CD4-positive, alpha-beta T cell treated with Interleukin-12 subunit alpha and Interleukin-12 subunit beta, for 1 hour (primary cell): ENCODE data around the gene SERPINB6.
"Not testable (repeated sequence)": the region's sequence is repeated elsewhere in the genome, so short reads cannot be mapped to it uniquely, and the experiment has no call there.

Experiments used
- DNase-seq: peaks from one replicate; pipeline ENCODE4 v3.0.0-alpha.2; 2020

The SERPINB6 gene

DNA sequence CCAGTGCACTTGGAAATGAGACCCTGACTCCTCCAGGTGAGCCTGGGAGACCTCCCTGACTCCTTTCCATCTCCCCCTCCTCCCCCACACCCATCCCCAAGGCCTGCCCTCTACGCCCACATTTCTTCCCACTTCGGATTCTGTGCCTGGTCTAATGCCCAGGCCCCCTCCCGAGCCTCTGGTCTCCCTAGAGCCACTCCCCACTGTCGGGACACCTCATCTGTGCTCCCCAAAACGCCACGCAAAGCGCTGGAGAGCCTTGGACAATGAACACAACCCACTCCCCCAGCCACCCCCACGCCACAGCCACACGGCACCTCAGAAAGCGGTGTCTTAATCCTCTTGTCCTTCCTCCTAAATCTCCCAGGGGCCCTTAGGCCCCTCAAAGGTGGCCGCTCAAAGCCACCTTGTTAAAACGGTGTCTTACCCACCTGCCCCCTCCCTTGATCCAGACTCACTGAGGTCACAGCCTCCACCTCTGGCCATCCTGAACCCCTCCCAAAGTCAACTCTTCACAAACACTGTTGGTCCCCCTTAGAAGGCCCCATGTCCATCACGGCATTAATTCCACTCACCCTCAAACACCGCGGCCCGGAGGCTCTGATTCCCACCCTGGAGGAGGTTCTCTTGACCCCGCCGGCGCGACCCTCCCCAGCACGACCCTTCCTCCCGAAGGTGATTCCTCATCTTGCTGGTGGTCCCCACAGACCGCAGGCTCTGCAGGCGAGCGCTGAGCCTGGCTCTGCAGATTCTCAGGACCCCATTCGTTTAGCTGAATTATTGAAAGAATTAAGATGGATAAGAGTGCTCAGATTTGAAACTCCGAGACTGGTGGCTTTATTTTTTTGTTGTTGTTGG is 69.5 kb downstream of the SERPINB6 start:
- DNase-seq, result not testable (repeated sequence)

GRCh38 chr6:2900821-2901644 is 70.3 kb downstream of the SERPINB6 start:
- no peak for DNase-seq

DNA sequence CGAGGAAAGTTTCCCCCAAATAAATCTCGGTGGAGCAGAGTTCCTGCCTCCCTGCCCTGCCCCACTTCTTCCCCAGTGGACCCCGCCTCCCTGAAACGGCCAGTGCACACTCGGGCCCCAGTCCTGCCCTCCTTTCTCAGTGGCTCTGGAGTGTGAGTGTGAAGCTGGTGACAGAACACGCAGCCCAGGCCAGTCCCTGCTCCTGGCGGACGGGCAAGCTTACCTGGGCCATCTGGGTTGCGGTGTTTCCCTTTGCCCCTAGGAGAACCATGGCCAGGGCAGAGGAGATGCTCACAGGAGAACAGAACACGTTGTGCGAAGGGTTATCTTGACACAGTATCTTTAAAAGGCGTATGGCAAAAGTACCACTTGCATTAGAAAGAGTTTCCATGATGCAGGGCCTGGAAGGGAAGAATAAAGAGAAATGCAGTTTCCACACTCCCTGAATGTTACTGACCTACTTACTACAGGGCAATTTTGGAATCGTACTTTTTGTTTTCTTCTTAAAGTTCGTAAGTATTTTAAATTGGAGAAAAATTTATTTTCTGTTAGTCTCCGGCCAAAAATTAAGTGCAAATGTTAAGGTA is 71.1 kb downstream of the SERPINB6 start:
- no peak for DNase-seq

- DNase-seq, result no peak
These were observed 71.8 kb downstream of the SERPINB6 start for GRCh38 chr6:2899596-2899995.
